NK-92 (cell line): Measurements from ENCODE around the gene NPC1.
A peak's percentile ranks its signal among the peaks of the same experiment; 100 is the strongest.
"Not testable (repeated sequence)": the region's sequence is repeated elsewhere in the genome, so short reads cannot be mapped to it uniquely, and the experiment has no call there.

Experiments
- DNase-seq: peaks from one replicate; lab custom pipeline; 2025; ENCODE audit not compliant: unreplicated experiment; lab: John Stamatoyannopoulos, UW

NPC1 gene

GRCh38 chr18:23526501-23527063 is 59.7 kb downstream of the NPC1 start:
- no peak for DNase-seq

GRCh38 chr18:23524213-23524707 is 62.0 kb downstream of the NPC1 start:
- no peak for DNase-seq

DNA sequence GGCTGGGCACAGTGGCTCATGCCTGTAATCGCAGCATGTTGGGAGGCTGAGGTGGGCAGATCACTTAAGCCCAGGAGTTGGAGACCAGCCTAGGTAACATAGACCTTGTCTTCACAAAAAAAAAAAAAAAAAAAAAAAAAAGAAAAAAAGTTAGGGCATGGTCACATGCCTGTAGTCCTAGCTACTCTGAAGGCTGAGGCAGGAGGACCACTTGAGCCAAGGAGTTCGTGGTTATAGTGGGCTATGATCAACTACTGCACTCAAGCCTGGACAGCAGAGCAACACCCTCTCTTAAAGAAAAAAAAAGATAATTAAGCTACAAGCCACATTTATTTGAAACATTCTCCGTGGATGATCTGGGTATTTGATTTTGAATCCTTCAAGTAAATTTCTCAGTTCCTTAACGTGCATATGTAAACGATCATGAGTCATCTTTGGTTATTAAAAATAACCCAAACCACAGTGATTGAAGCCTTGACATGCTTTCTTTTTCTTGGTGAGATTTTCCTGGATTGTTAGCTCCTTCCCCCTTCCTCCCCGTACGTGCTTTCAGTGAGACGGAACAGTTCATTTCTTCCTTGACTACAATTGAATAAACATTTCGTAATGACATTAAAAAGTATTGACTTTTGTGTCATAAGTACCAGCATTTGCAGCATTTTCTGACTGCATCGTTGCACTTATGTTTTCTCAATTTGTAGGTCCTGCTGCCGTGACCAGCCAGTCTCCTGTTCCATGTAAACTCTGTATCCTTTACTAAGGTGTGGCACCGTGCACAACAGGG is 62.7 kb downstream of the NPC1 start:
- no peak for DNase-seq

GRCh38 chr18:23521907-23522306 is 64.4 kb downstream of the NPC1 start:
- DNase-seq, result no peak

DNA sequence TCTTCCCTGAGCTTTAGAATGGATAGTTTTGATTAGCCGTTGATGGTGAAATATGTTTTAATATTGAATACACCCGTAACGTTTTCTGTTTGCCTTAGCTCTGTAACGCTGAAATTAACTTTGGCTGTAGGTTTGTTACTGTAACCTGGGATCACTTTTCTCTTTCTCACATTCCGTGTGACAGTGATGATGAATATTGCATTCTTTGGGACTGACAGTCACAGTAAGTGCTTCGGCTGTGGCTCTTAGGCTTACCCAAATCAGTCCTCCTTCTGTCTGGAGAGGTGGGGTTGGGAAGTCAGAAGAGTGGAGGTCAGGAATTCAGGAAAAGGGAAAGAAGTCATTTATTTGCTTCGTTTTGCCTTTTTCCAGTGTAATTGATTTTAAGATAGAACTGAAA is 65.0 kb downstream of the NPC1 start:
- no peak for DNase-seq

DNA sequence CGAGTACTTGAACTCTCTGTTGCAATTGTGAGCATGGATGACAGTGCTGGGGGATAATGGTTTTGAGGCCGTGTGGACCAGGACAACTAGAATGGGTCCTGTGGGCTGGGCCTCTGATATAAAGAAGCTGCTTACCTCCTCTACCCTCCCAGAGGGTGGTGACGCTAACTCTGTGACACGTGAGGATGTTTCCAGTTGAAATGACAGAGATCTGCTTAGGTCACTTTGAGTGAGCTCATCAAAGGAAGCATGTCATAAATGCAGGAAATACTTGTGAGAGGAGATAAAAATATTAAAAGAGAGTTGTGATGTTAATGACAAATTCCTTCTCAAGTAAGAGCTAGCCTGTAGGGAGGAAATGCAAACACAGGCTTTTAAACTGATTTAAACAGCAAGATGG is 66.6 kb downstream of the NPC1 start:
- DNase-seq, result no peak

DNA sequence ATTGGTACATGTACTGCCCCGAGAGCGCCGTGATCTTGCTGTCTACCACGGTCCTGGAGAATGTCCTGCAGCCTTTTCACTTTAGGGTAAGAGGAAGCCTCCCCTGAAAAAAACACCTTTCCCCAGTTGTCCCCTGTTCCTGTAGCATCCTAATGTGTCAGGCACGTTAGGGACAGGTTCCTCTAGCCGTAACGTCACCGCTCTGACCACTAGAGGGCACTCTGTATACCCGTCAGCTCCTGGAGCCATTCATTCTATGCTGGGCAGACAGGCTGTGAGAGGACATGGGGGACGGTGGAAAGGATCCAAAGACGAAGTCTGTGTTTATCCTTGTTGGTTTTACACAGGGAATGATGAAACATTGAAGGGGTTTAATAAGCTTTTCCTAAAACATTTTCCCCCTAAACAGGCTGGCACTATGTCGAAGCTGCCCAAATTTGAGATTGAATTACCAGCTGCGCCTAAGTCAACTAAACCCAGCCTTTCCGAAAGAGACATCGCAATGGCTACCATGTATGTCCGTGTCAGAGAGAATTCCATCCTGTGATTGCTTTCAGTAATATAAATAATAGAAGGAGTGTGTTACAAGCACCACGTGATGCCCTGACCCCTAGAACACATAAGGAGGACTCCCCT is 70.3 kb downstream of the NPC1 start:
- DNase-seq, result no peak

DNA sequence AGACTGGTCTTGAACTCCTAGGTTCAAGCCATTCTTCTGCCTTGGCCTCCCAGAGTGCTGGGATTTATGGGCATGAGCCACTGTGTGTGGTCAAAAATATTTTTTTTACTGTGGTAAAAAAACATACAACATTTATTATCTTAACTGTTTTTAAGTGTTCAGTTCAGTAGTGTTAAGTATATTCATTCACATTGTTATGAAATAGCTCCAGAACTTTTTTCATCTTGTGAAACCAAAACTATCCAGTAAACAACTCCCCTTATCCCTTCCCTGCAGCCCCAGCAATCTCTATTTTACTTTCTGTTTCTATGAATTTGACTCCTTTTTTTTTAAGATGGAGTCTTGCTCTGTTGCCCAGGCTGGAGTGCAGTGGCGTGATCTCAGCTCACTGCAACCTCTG is 73.7 kb downstream of the NPC1 start:
- DNase-seq, result no peak

DNA sequence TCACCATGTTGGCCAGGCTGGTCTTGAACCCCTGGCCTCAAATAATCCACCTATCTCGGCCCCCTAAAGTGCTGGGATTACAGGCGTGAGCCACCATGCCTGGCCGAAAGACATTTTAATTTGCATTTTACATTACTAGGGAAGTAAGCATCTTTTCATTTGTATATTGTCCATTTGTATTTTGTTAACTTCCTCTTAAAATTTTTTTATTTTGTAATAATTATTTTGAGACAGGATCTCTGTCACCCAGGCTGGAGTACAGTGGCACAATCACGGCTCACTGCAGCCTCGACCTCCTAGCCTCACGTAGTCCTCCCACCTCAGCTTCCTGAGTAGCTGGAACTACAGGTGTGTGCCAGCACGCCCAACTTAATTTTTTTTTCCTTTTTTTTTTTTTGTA is 74.1 kb downstream of the NPC1 start:
- DNase-seq, result not testable (repeated sequence)

- DNase-seq, result not testable (repeated sequence)
These were observed 75.4 kb downstream of the NPC1 start for GRCh38 chr18:23510923-23511322.

DNA sequence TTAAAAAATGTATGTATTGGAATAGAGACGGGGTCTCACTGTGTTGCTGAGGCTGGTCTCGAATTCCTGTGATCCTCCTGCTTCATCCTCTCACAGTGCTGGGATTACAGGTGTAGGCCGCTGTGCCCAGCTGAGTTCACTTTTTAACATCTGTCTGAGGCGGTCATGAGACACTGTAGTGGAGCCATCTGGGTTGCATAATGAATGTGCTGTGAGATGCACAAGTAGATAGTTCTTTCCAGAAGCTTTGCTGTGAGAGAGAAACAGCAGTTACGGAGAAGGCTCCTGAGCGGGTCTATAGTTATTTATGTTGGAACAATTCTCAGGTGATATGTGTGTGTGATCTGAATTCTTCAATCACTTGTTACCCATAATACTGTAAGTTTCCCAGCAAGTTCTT is 79.9 kb downstream of the NPC1 start:
- no peak for DNase-seq

DNA sequence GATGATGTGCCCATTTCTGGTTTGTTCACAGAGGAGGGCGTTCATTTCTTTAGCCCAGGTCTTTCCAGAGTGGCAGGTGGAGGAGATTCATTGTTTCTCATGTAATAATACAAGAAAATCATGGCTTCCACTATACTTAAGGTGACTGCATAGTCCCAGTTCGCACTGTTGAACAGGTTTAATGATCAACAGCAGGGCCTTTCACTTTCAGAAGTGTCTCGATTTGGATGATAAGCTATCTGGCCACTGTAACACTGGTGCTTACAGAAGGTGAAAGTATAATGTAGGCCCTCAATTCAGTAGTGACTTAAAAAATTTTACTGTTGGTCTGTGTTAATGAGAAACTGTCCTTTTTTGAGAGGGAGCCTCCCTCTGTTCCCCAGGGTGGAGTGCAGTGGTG is 81.6 kb downstream of the NPC1 start:
- no peak for DNase-seq

DNA sequence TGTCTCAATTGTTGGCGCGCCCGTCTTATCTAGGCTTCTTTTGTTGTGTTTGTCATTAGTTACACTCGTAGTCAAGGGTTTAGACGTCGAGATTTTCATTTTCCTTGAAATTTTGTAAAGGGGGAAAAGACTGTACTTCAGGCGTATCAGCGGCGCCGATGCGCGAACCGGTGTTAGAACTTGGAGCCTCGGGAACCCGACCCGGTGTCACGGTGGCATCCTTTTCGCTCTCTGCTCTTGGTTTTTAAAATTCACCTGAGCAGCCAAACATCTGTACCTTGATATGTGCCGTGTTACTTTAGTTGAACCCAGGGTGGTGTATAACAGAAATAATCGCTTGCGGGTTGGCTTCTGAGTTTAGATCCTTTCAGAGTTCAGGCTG is 82.4 kb downstream of the NPC1 start:
- DNase-seq, result no peak

DNA sequence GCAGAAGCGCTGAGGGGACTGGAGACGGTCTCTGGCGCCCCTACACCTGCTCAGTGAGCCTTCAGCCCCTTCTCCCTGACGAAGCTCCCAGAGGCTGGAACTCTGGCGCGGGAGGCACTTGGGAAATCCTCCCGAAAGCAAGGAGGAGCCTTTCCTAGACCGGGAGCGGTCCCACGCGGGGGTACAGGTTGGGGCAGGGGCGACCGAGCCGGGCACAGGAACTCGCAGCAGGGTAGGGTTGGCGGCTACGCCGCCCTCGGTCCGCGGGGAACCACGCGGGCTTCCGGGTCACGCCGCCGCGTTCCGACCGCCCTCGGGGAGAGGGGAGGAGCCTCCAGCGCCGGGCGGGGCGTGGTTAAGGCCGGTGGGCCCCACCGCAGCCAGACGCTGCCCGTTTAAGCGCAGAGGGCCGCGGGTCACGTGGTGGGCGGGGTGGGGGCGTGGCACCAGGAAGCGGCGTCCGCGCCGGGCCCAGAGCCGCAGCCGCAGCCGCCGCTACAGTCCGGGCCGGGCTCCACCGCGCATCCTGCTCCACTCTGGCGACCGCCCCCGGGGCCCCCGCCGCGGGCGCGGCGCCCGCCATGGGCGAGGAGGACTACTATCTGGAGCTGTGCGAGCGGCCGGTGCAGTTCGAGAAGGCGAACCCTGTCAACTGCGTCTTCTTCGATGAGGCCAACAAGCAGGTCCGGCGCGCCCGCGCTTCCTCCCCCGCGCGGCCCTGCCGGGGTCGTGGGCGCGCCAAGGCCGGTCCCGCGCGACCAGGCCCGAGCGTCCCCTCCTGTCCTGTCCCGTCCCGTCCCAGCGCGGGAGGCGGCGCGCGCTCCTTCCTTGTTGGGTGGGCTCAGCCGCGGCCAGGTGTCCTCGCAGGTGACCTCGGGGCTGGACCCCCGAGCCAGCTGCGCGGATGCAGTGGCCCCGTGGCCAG is 83.0 kb downstream of the NPC1 start, which contains the start of gene RMC1:
Gene RMC1, plus strand, starts transcription at position 474 of the 925 bp plus-strand sequence. Its CDS starts 108 bp downstream, at position 582.
- peak; percentile 76 for DNase-seq

GRCh38 chr18:23502516-23503037 is 83.7 kb downstream of the NPC1 start:
- no peak for DNase-seq

DNA sequence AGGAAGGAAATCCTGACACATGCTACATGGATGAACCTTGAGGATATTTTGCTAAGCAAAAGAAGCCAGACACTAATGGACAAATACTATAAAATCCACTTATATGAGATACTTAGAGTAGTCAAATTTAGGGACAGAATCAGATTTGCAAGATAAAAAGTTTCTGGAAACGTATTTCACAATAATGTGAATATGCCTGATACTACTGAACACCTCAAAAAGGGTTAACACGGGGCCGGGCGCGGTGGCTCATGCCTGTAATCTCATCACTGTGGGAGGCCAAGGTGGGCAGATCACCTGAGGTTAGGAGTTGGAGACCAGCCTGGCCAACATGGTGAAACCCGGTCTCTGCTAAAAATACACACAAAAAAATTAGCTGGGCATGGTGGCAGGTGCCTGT is 84.7 kb downstream of the NPC1 start:
- no peak for DNase-seq

GRCh38 chr18:23499291-23499781 is 87.0 kb downstream of the NPC1 start:
- no peak for DNase-seq

GRCh38 chr18:23498877-23499276 is 87.4 kb downstream of the NPC1 start:
- no peak for DNase-seq

DNA sequence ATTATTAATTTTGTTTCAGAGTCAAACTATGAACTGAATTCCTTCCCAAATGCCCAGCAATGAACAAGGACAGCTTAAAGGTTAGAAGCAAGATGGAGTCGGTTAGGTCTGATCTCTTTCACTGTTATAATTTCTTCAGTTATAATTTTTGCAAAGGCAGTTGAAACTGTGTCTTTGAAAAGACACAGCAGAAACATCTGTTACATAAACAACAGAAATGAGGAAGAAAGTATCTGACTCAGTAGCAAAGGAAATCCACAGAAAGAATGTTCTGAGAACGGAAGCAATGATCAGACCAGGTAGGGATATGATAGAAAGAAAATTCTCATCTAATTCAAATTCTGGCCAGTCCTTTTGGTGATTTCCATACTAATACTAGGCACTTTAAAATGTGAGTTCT is 88.2 kb downstream of the NPC1 start:
- no peak for DNase-seq

GRCh38 chr18:23495723-23496440 is 90.4 kb downstream of the NPC1 start:
- DNase-seq, result no peak
